ENCODE results near the gene DYRK2. TPM values are rescaled to one million over a fixed set of nuclear protein-coding genes. Genes with fewer than 3 reads are reported as not detected.

DYRK2 gene
- total RNA-seq, 3 donors from 2014 or later, result 12.4 to 19.2 (median 17.7) TPM

DNA sequence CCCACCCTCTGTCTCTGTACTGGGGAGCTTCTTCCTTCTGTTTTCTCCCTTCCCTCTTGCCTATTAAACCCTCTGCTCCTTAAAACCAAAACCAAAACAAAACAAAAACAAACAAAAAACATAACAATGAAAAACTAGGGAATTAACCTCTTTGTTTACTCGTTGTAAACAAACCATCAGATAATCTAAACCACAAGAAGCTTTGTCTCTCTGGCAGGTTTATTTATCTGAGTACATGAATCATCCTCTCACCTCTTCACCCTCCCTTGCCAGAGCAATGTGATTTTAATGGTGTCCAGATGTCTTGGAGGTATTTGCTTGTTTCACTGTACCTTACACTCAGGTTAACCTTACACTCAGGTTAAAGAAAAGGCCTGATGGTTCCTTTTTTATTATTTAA lies 66.1 kb downstream of the DYRK2 start:
- H3K4me3 ChIP-seq, result no peak overlapping the region
- H3K4me1 ChIP-seq, result no peaks in the 10 kb centered on the region
- H3K27me3 ChIP-seq, result peaks cover 0 to 3% of the 10 kb centered on the region in 2 donors
- TF ChIP-seq, protein P1, sequence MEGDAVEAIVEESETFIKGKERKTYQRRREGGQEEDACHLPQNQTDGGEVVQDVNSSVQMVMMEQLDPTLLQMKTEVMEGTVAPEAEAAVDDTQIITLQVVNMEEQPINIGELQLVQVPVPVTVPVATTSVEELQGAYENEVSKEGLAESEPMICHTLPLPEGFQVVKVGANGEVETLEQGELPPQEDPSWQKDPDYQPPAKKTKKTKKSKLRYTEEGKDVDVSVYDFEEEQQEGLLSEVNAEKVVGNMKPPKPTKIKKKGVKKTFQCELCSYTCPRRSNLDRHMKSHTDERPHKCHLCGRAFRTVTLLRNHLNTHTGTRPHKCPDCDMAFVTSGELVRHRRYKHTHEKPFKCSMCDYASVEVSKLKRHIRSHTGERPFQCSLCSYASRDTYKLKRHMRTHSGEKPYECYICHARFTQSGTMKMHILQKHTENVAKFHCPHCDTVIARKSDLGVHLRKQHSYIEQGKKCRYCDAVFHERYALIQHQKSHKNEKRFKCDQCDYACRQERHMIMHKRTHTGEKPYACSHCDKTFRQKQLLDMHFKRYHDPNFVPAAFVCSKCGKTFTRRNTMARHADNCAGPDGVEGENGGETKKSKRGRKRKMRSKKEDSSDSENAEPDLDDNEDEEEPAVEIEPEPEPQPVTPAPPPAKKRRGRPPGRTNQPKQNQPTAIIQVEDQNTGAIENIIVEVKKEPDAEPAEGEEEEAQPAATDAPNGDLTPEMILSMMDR (IDR thresholded peaks at IDR 0.05), result no peak
- no peak for TF ChIP-seq POLR2A (IDR thresholded peaks at IDR 0.05)
- no peak for TF ChIP-seq POLR2AphosphoS5 (IDR thresholded peaks at IDR 0.05)
- H3K27ac ChIP-seq, result no peak overlapping the region
- intact Hi-C loops (cut with DNase I; ENCODE audit: low total_unique reads), result no loop called here
- no peaks in the 10 kb centered on the region for H3K9me3 ChIP-seq
- no peaks in the 10 kb centered on the region for H3K36me3 ChIP-seq
- no peak for DNase-seq (ENCODE audit: low spot score in 2 of 2)

Measured in breast epithelium (tissue), 4 donors.